PC-9 (cell line): ENCODE measurements around the gene CLDN24.

Experiments used
- EZH2 ChIP-seq: fragments of 200-600 bp; sonication (generic); IDR thresholded peaks from 2 replicates; pipeline ENCODE4 v1.8.0; 2017; ENCODE audit warnings: antibody characterized with exemption, low read depth
- TF ChIP-seq, protein P1 (sequence below): fragments of 200-600 bp; sonication (generic); conservative IDR thresholded peaks from 2 replicates; pipeline ENCODE4 v1.6.1; 2017; ENCODE audit warnings: mixed run types, antibody characterized with exemption, mild to moderate bottlenecking, moderate library complexity

DNA sequence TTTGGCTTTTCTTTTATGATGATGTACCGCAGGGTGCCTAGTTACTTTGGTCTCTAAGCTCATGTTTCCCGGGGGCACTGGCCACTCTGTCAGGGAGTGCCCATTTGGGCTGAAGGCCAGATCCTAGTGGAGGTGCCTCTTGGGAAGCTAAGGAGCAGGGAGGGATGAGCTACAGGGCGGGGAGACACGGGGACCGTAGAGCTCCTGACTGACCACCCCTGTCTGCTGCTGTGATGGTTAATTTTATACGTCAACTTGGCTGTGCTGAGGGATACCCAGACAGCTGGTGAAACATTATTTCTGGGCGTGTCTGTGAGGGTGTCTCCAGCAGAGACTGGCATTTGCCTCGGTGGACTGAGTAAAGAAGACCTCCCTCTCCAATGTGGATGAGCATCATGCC is 24.9 kb upstream of the CLDN24 start:
- TF ChIP-seq, protein P1, sequence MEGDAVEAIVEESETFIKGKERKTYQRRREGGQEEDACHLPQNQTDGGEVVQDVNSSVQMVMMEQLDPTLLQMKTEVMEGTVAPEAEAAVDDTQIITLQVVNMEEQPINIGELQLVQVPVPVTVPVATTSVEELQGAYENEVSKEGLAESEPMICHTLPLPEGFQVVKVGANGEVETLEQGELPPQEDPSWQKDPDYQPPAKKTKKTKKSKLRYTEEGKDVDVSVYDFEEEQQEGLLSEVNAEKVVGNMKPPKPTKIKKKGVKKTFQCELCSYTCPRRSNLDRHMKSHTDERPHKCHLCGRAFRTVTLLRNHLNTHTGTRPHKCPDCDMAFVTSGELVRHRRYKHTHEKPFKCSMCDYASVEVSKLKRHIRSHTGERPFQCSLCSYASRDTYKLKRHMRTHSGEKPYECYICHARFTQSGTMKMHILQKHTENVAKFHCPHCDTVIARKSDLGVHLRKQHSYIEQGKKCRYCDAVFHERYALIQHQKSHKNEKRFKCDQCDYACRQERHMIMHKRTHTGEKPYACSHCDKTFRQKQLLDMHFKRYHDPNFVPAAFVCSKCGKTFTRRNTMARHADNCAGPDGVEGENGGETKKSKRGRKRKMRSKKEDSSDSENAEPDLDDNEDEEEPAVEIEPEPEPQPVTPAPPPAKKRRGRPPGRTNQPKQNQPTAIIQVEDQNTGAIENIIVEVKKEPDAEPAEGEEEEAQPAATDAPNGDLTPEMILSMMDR, result no peak
- no peak for TF ChIP-seq EZH2
